Body of pancreas (tissue), 4 donors: Measurements from ENCODE around the gene C3orf62. TPM values are rescaled to one million over a fixed set of nuclear protein-coding genes. Genes with fewer than 3 reads are reported as not detected.
A peak's percentile ranks its signal among the peaks of the same experiment; 100 is the strongest.

Source experiments
- ATAC-seq: fragments of 150-250 bp; one replicate; pipeline ENCODE4 v1.9.1; 2016
- DNase-seq, 4 donors: peaks; one replicate each; pipeline ENCODE4 v3.0.0-alpha.2; 2019
- H3K27ac ChIP-seq, 4 donors: fragments of 200-600 bp; sonication (generic); 1 replicate in 3 of 4; 2 replicates in 1 of 4; pipeline versions ENCODE4 v1.5.1 to v1.6.1; 2016 to 2019; ENCODE audit warnings: mild to moderate bottlenecking in 1 of 4, mixed read lengths in 1 of 4, moderate library complexity in 1 of 4
- H3K27me3 ChIP-seq, 2 donors: fragments of 200-600 bp; sonication (generic); one replicate each; pipeline ENCODE4 v1.6.0; 2016; ENCODE audit warnings: mild to moderate bottlenecking in 1 of 2
- H3K36me3 ChIP-seq, 2 donors: fragments of 200-600 bp; sonication (generic); replicated peaks in 1 of 2; 2 replicates each; pipeline ENCODE4 v1.5.1; 2016; ENCODE audit warnings: low read depth in 2 of 2; ENCODE audit not compliant: insufficient read depth in 1 of 2
- H3K4me1 ChIP-seq: fragments of 200-600 bp; sonication (generic); one replicate; pipeline ENCODE4 v1.6.0; 2016
- H3K4me3 ChIP-seq, 2 donors: fragments of 200-600 bp; sonication (generic); 1 replicate in 1 of 2; 2 replicates in 1 of 2; pipeline ENCODE4 v1.5.1; 2016 to 2019
- H3K9me3 ChIP-seq, 3 donors: fragments of 200-600 bp; sonication (generic); 1 replicate in 2 of 3; 2 replicates in 1 of 3; pipeline ENCODE4 v1.5.1; 2016
- POLR2A ChIP-seq, 3 donors: fragments of 450-650 bp; IDR thresholded peaks; one replicate each; pipeline ENCODE4 v1.6.1; 2016; ENCODE audit warnings: antibody characterized with exemption in 3 of 3, mild to moderate bottlenecking in 2 of 3
- WGBS, 2 donors: methylation state at CpG; one replicate each; pipeline ENCODE4 v1.1.5; 2017; 5-methylcytosine and 5-hydroxymethylcytosine counted together
- intact Hi-C: fragments of 100-400 bp; cut with DNase I; formaldehyde crosslinking; loops from one replicate; pipeline ENCODE4 v1.15.1; 2023
- total RNA-seq, 2 donors: library from RNA; depleted of rRNA; stranded (reverse); fragments of >200 nt; gene quantifications; one replicate each; pipeline ENCODE4 v1.1.0, GENCODE V29; 2016
- TF ChIP-seq, protein P1 (sequence below), 7 experiments: fragments of 450-650 bp in 4 of 7; fragments of 200-600 bp in 3 of 7; sonication (generic) in 3 of 7; IDR thresholded peaks; one replicate each; pipeline ENCODE4 v1.5.1; 2016 to 2019; ENCODE audit warnings: antibody characterized with exemption in 7 of 7

The C3orf62 gene
- total RNA-seq, 2 donors from 2014 or later = 4.9 TPM

DNA sequence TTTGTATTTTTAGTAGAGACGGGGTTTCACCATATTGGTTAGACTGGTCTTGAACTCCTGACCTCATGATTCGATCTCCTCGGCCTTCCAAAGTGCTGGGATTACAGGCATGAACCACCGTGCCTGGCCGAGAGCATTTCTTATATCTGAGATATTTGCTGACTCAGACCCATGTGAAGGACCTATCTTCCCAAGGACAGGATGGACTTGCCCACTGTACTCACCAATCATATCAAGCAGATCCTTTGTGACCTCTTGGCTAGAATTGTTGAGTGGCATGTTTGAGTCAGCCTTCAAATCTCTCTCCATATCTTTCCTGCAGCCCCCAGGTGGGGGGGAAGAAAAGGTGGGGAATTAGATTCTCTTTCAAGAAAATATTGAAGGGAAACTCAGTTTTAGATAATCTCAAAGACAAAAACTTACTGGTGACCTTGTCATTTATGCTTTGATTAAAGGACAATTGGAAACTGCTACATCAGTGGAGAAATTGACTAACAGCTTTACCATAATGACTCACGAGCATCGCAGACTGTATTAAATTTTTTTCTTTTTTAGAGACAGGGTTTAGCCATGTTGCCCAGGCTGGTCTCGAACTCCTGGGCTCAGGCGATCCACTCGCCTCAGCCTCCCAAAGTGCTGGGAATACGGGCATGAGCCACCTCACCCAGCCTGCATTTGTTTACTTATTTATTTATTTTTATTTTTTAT is 3.1 kb downstream of the C3orf62 start:
- intact Hi-C loops = loop anchor here (10.0 kb wide), 1 partner anchor 99 kb away; the partner anchor contains the start of gene KLHDC8B
- Histone ChIP-seq H3K9me3 (no peaks in the 10 kb centered on the region), H3K4me3 (no peak overlapping the region), H3K27me3 (no peaks in the 10 kb centered on the region), H3K36me3 (no peaks in the 10 kb centered on the region), H3K27ac (no peak overlapping the region), H3K4me1 (peaks cover 20% of the 10 kb centered on the region)
- ATAC-seq (no peak), DNase-seq (no peak)
- WGBS, 2 donors = 92 to 97% methylated on average over 11 of the region's 11 CpGs
- no peak for TF ChIP-seq POLR2A (IDR thresholded peaks at IDR 0.05)
- TF ChIP-seq, protein P1, sequence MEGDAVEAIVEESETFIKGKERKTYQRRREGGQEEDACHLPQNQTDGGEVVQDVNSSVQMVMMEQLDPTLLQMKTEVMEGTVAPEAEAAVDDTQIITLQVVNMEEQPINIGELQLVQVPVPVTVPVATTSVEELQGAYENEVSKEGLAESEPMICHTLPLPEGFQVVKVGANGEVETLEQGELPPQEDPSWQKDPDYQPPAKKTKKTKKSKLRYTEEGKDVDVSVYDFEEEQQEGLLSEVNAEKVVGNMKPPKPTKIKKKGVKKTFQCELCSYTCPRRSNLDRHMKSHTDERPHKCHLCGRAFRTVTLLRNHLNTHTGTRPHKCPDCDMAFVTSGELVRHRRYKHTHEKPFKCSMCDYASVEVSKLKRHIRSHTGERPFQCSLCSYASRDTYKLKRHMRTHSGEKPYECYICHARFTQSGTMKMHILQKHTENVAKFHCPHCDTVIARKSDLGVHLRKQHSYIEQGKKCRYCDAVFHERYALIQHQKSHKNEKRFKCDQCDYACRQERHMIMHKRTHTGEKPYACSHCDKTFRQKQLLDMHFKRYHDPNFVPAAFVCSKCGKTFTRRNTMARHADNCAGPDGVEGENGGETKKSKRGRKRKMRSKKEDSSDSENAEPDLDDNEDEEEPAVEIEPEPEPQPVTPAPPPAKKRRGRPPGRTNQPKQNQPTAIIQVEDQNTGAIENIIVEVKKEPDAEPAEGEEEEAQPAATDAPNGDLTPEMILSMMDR (IDR thresholded peaks at IDR 0.05) = no peak

GRCh38 chr3:49271047-49271446 is 6.0 kb downstream of the C3orf62 start:
- Histone ChIP-seq H3K36me3 (no peaks in the 10 kb centered on the region), H3K4me3 (no peak overlapping the region), H3K4me1 (peaks cover 4% of the 10 kb centered on the region), H3K9me3 (no peaks in the 10 kb centered on the region), H3K27ac (no peak overlapping the region), H3K27me3 (no peaks in the 10 kb centered on the region)
- intact Hi-C loops = loop anchor here (10.0 kb wide), 1 partner anchor 96 kb away; the partner anchor contains the start of gene KLHDC8B
- TF ChIP-seq, protein P1 (IDR thresholded peaks at IDR 0.05) = no peak
- TF ChIP-seq POLR2A (IDR thresholded peaks at IDR 0.05) = no peak
- ATAC-seq (peak; percentile 47), DNase-seq (no peak)
- 75 to 78% methylated on average over 4 of the region's 4 CpGs for WGBS, 2 donors

DNA sequence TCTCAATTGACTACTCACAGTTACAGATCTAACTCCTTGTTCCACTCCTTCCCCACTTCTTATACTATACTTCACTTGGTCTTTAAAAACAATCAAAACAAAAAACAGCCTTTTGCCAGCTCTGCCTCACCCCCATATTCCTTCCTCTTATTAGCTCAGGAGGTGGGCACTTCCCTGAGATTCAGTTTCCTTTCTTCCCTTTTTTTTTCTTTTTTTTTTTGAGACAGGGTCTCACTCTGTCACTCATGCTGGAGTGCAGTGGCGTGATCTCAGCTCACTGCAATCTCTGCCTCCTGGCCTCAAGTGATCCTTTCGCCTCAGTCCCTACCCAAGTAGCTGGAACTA is 6.9 kb downstream of the C3orf62 start:
- WGBS, 2 donors = 86 to 94% methylated on average over 2 of the region's 2 CpGs
- H3K9me3 ChIP-seq = no peaks in the 10 kb centered on the region
- no peak overlapping the region for H3K27ac ChIP-seq
- no peaks in the 10 kb centered on the region for H3K4me1 ChIP-seq
- H3K36me3 ChIP-seq = no peaks in the 10 kb centered on the region
- TF ChIP-seq POLR2A (IDR thresholded peaks at IDR 0.05) = no peak
- TF ChIP-seq, protein P1 (IDR thresholded peaks at IDR 0.05) = no peak
- no peak overlapping the region for H3K4me3 ChIP-seq
- no peak for DNase-seq
- intact Hi-C loops = loop anchor here (10.0 kb wide), 1 partner anchor 95 kb away; the partner anchor contains the start of gene KLHDC8B
- ATAC-seq = no peak
- no peaks in the 10 kb centered on the region for H3K27me3 ChIP-seq

DNA sequence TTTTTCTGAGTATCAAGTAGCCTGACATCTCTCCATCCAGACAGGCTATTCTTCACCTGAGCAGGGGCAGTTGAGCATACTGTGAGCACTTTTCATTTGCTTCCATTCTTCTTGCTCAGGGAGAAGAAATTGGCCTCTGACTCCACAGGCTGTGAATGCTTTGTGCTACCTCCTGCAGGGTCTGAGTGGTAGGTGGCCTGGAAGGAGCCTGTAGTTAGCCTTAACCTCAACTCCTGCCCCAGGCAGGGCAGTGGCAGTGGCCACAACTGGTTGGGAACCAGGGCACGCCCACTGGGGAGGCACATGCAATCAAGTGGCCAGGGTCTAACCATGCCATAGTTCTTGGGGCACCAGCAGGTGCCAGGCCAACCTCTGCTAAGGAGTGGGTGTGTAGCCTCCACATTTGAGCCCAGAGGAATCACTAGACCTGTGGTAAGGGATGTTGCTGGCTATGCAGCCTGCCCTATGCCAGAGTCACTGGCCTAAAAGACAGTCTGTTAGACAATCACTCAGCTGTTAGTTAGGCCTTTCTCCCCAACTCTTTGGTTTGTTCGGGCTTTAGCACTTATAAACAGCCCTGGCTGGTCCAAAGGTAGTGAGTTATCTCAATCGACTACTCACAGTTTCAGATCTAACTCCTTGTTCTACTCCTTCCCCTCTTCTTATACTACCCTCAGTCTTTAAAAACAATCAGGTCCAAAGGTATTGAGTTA is 7.4 kb downstream of the C3orf62 start:
- intact Hi-C loops = loop anchor here (10.0 kb wide), 1 partner anchor 95 kb away; the partner anchor contains the start of gene KLHDC8B
- Histone ChIP-seq H3K36me3 (no peaks in the 10 kb centered on the region), H3K9me3 (no peaks in the 10 kb centered on the region), H3K27ac (no peak overlapping the region), H3K4me3 (no peak overlapping the region), H3K4me1 (no peaks in the 10 kb centered on the region), H3K27me3 (no peaks in the 10 kb centered on the region)
- WGBS, 2 donors = 83 to 94% methylated on average over 2 to 3 of the region's 3 CpGs
- ATAC-seq (no peak), DNase-seq (no peak)
- TF ChIP-seq POLR2A (IDR thresholded peaks at IDR 0.05) = no peak
- TF ChIP-seq, protein P1 (IDR thresholded peaks at IDR 0.05) = no peak
